CD4-positive, alpha-beta memory T cell (primary cell): ENCODE measurements around the gene ALG3. TPM values are rescaled to one million over a fixed set of nuclear protein-coding genes. Genes with fewer than 3 reads are reported as not detected.

Source experiments
- CTCF ChIA-PET: fragments of 350-600 bp; sonication (Branson Sonifier 250); formaldehyde crosslinking; loops from one replicate; lab custom pipeline; 2021; ENCODE audit warnings: inconsistent platforms; ENCODE audit not compliant: partially characterized antibody; lab: Charles Lee
- POLR2A ChIA-PET: fragments of 350-600 bp; sonication (Branson Sonifier 250); formaldehyde crosslinking; loops from one replicate; lab custom pipeline; 2021; ENCODE audit not compliant: partially characterized antibody; lab: Charles Lee
- DNase-seq, 5 donors: peaks; one replicate each; pipeline versions ENCODE4 v3.0.0 to v3.0.0-alpha.2; 2020 to 2022; ENCODE audit warnings: mixed read lengths in 1 of 5
- H3K27ac ChIP-seq: one replicate; pipeline ENCODE4 v1.7.0; 2013; ENCODE audit warnings: low read depth, low read length
- H3K27me3 ChIP-seq: 2 replicates; pipeline ENCODE4 v1.7.0; 2013; ENCODE audit warnings: mild to moderate bottlenecking, low read length, moderate library complexity; ENCODE audit not compliant: insufficient read depth
- H3K36me3 ChIP-seq: 2 replicates; pipeline ENCODE4 v1.7.0; 2013; ENCODE audit warnings: mild to moderate bottlenecking, low read length, moderate library complexity; ENCODE audit not compliant: insufficient read depth
- H3K4me1 ChIP-seq: 2 replicates; pipeline ENCODE4 v1.7.0; 2013; ENCODE audit warnings: mild to moderate bottlenecking, low read length, moderate library complexity; ENCODE audit not compliant: insufficient read depth
- H3K4me3 ChIP-seq, 2 donors: one replicate each; pipeline ENCODE4 v1.7.0; 2013; ENCODE audit warnings: low read length in 2 of 2, mild to moderate bottlenecking in 1 of 2
- H3K9me3 ChIP-seq, 2 donors: one replicate each; pipeline ENCODE4 v1.7.0; 2013; ENCODE audit warnings: low read length in 2 of 2, control low read depth in 1 of 2; ENCODE audit not compliant: control insufficient read depth in 1 of 2
- H3K27ac Mint-ChIP-seq, 7 donors: one replicate each; pipeline ENCODE4 v1.8.0; 2020 to 2021; ENCODE audit warnings: mixed read lengths in 7 of 7, mild to moderate bottlenecking in 6 of 7, inconsistent platforms in 3 of 7, moderate library complexity in 3 of 7
- H3K27me3 Mint-ChIP-seq, 2 donors: one replicate each; pipeline ENCODE4 v1.8.0; 2020 to 2021; ENCODE audit warnings: mixed read lengths in 2 of 2
- H3K36me3 Mint-ChIP-seq, 2 donors: one replicate each; pipeline ENCODE4 v1.8.0; 2020 to 2021; ENCODE audit warnings: mixed read lengths in 2 of 2, inconsistent platforms in 1 of 2, mild to moderate bottlenecking in 1 of 2
- H3K4me1 Mint-ChIP-seq, 4 donors: one replicate each; pipeline ENCODE4 v1.8.0; 2020 to 2021; ENCODE audit warnings: mixed read lengths in 4 of 4, mild to moderate bottlenecking in 1 of 4
- H3K4me3 Mint-ChIP-seq, 8 donors: one replicate each; pipeline ENCODE4 v1.8.0; 2020 to 2021; ENCODE audit warnings: mixed read lengths in 8 of 8, mild to moderate bottlenecking in 7 of 8, moderate library complexity in 6 of 8, inconsistent platforms in 3 of 8
- H3K9me3 Mint-ChIP-seq, 8 donors: one replicate each; pipeline ENCODE4 v1.8.0; 2020 to 2021; ENCODE audit warnings: mixed read lengths in 8 of 8, mild to moderate bottlenecking in 5 of 8, inconsistent platforms in 3 of 8, moderate library complexity in 1 of 8
- intact Hi-C: fragments of 100-400 bp; cut with micrococcal nuclease; formaldehyde crosslinking; loops from one replicate; pipeline ENCODE4 v1.15.1; 2023
- microRNA-seq: library from miRNA; unstranded; fragments of <30 nt; microRNA quantifications from one replicate; pipeline ENCODE4 v1.2.0, GENCODE V29; 2021; ENCODE audit warnings: borderline replicate concordance, borderline number of aligned reads, borderline microRNAs expressed, mixed read lengths
- polyA plus RNA-seq, 2 donors: library from polyadenylated mRNA; unstranded; fragments of 300-500 nt; fragmentation: Illumina TruSeq; gene quantifications; one replicate each; pipeline ENCODE4 v1.2.3, GENCODE V29; 2021
- total RNA-seq, 2 experiments: library from RNA; stranded (reverse); gene quantifications; one replicate each; pipeline ENCODE4 v1.2.3, GENCODE V29; 2021

The ALG3 gene
- total and polyA plus RNA-seq, 4 experiments from 2014 or later = 37.5 to 67.8 (median 48.5) TPM

GRCh38 chr3:184200825-184201224 is 47.9 kb downstream of the ALG3 start:
- intact Hi-C loops = no loop called here

GRCh38 chr3:184198509-184198908 is 50.3 kb downstream of the ALG3 start:
- H3K36me3 Mint-ChIP-seq = peaks cover 22 to 25% of the 10 kb centered on the region in 2 donors
- no peak overlapping the region for H3K27ac Mint-ChIP-seq
- Histone ChIP-seq H3K9me3 (no peaks in the 10 kb centered on the region), H3K27me3 (no peaks in the 10 kb centered on the region), H3K36me3 (peaks cover 13% of the 10 kb centered on the region), H3K4me1 (no peaks in the 10 kb centered on the region), H3K27ac (no peak overlapping the region), H3K4me3 (no peak overlapping the region)
- no peak overlapping the region for H3K4me3 Mint-ChIP-seq
- ChIA-PET CTCF (interaction anchor here (2.3 kb wide), 1 partner anchor 29 kb away, joined by 7 read pairs; no protein-coding TSS in a partner anchor), POLR2A (no interaction called here)
- H3K27me3 Mint-ChIP-seq = peaks cover 0 to 1% of the 10 kb centered on the region in 2 donors
- H3K4me1 Mint-ChIP-seq = no peaks in the 10 kb centered on the region
- H3K9me3 Mint-ChIP-seq = no peaks in the 10 kb centered on the region
- DNase-seq = no peak
- intact Hi-C loops = no loop called here

More at GRCh38 chr3:184200825-184201224, 47.9 kb downstream of the ALG3 start:
- no peak overlapping the region for H3K27ac ChIP-seq
- CTCF ChIA-PET = interaction anchor here (2.3 kb wide), 1 partner anchor 26 kb away, joined by 7 read pairs; no protein-coding TSS in a partner anchor
- H3K4me3 Mint-ChIP-seq = no peak overlapping the region
- H3K27me3 ChIP-seq = no peaks in the 10 kb centered on the region
- H3K9me3 Mint-ChIP-seq = no peaks in the 10 kb centered on the region
- H3K4me1 ChIP-seq = no peaks in the 10 kb centered on the region
- peaks cover 6% of the 10 kb centered on the region in 2 donors for H3K27me3 Mint-ChIP-seq
- no peak overlapping the region for H3K4me3 ChIP-seq
- POLR2A ChIA-PET = no interaction called here
- peaks cover 2 to 3% of the 10 kb centered on the region in 2 donors for H3K36me3 Mint-ChIP-seq
- no peaks in the 10 kb centered on the region for H3K4me1 Mint-ChIP-seq
- DNase-seq = no peak
- H3K36me3 ChIP-seq = no peaks in the 10 kb centered on the region
- H3K27ac Mint-ChIP-seq = no peak overlapping the region
- no peaks in the 10 kb centered on the region for H3K9me3 ChIP-seq

GRCh38 chr3:184196536-184196935 is 52.2 kb downstream of the ALG3 start:
- CTCF ChIA-PET = interaction anchor here (1.0 to 3.0 kb wide), 2 partner anchors 27 to 31 kb away, joined by 3 to 10 read pairs; no protein-coding TSS in a partner anchor
- intact Hi-C loops = no loop called here
- no peak for DNase-seq
- Mint-ChIP-seq H3K4me3 (no peak overlapping the region), H3K9me3 (no peaks in the 10 kb centered on the region), H3K4me1 (no peaks in the 10 kb centered on the region), H3K27me3 (no peaks in the 10 kb centered on the region), H3K36me3 (peaks cover 30 to 44% of the 10 kb centered on the region in 2 donors), H3K27ac (no peak overlapping the region)
- peaks cover 32% of the 10 kb centered on the region for H3K36me3 ChIP-seq
- no peaks in the 10 kb centered on the region for H3K4me1 ChIP-seq
- no peaks in the 10 kb centered on the region for H3K27me3 ChIP-seq
- POLR2A ChIA-PET = no interaction called here
- no peak overlapping the region for H3K4me3 ChIP-seq
- no peak overlapping the region for H3K27ac ChIP-seq
- H3K9me3 ChIP-seq = no peaks in the 10 kb centered on the region

- peaks cover 54% of the 10 kb centered on the region for H3K36me3 ChIP-seq
- H3K4me3 ChIP-seq = no peak overlapping the region
- Mint-ChIP-seq H3K36me3 (peaks cover 35 to 68% of the 10 kb centered on the region in 2 donors), H3K27ac (peak overlapping the region in 2 of 7 donors; percentile 13 to 72), H3K27me3 (no peaks in the 10 kb centered on the region), H3K9me3 (no peaks in the 10 kb centered on the region), H3K4me1 (peaks cover 1 to 6% (median 2%) of the 10 kb centered on the region in 4 donors), H3K4me3 (no peak overlapping the region)
- POLR2A ChIA-PET = no interaction called here
- intact Hi-C loops = no loop called here
- H3K27me3 ChIP-seq = no peaks in the 10 kb centered on the region
- H3K4me1 ChIP-seq = no peaks in the 10 kb centered on the region
- H3K9me3 ChIP-seq = no peaks in the 10 kb centered on the region
- no peak for DNase-seq
- no peak overlapping the region for H3K27ac ChIP-seq
- CTCF ChIA-PET = interaction anchor here (3.0 kb wide), 1 partner anchor 34 kb away, joined by 10 read pairs; no protein-coding TSS in a partner anchor
Observed at GRCh38 chr3:184193991-184194539, 54.7 kb downstream of the ALG3 start.

GRCh38 chr3:184192889-184193288 is 55.9 kb downstream of the ALG3 start:
- Histone ChIP-seq H3K36me3 (peaks cover 66% of the 10 kb centered on the region), H3K27me3 (no peaks in the 10 kb centered on the region), H3K27ac (no peak overlapping the region), H3K4me1 (peaks cover 5% of the 10 kb centered on the region), H3K9me3 (no peaks in the 10 kb centered on the region), H3K4me3 (no peak overlapping the region)
- ChIA-PET CTCF (no interaction called here), POLR2A (no interaction called here)
- peaks cover 5 to 16% (median 11%) of the 10 kb centered on the region in 4 donors for H3K4me1 Mint-ChIP-seq
- intact Hi-C loops = no loop called here
- peak overlapping the region in 1 of 8 donors; percentile 55 for H3K4me3 Mint-ChIP-seq
- H3K9me3 Mint-ChIP-seq = no peaks in the 10 kb centered on the region
- no peak overlapping the region for H3K27ac Mint-ChIP-seq
- no peak for DNase-seq
- peaks cover 36 to 78% of the 10 kb centered on the region in 2 donors for H3K36me3 Mint-ChIP-seq
- H3K27me3 Mint-ChIP-seq = no peaks in the 10 kb centered on the region

Small RNA genes within 50 kb of the gene (microRNA-seq; reads per million reads assigned to microRNA genes)
- not detected for gene MIR1224

Other genes with a start within 250 kb of the ALG3 start
- 10 to 100 TPM; 42.3 to 42.6 TPM for gene ABCC5, start 231.1 kb downstream of the ALG3 start, total RNA-seq
- 10 to 100 TPM in 1 of 2 donors, 1 to 10 TPM in 1; 9.1 to 12.3 TPM for gene ABCC5, start 231.1 kb downstream of the ALG3 start, polyA plus RNA-seq
- not detected for gene HTR3D, start 217.2 kb downstream of the ALG3 start, total RNA-seq
- not detected for gene HTR3D, start 217.2 kb downstream of the ALG3 start, polyA plus RNA-seq
- gene HTR3C, start 195.9 kb downstream of the ALG3 start, total RNA-seq = not detected
- gene HTR3C, start 195.9 kb downstream of the ALG3 start, polyA plus RNA-seq = not detected
- gene HTR3E, start 151.9 kb downstream of the ALG3 start, total RNA-seq = not detected
- gene HTR3E, start 151.9 kb downstream of the ALG3 start, polyA plus RNA-seq = not detected
- gene EIF2B5, start 113.6 kb downstream of the ALG3 start, total RNA-seq = 10 to 100 TPM; 82.3 to 87.6 TPM
- gene EIF2B5, start 113.6 kb downstream of the ALG3 start, polyA plus RNA-seq = 10 to 100 TPM; 59.6 to 69.4 TPM
- gene DVL3, start 93.6 kb downstream of the ALG3 start, total RNA-seq = 10 to 100 TPM; 43.3 to 46.4 TPM
- 10 to 100 TPM in 1 of 2 donors, 1 to 10 TPM in 1; 3.0 to 14.1 TPM for gene DVL3, start 93.6 kb downstream of the ALG3 start, polyA plus RNA-seq
- gene AP2M1, start 74.1 kb downstream of the ALG3 start, total RNA-seq = 100 to 1,000 TPM; 206 to 208 TPM
- gene AP2M1, start 74.1 kb downstream of the ALG3 start, polyA plus RNA-seq = 100 to 1,000 TPM; 254 to 312 TPM
- 100 to 1,000 TPM; 122 to 124 TPM for gene ABCF3, start 62.8 kb downstream of the ALG3 start, total RNA-seq
- gene ABCF3, start 62.8 kb downstream of the ALG3 start, polyA plus RNA-seq = 10 to 100 TPM; 32.0 to 55.1 TPM
- gene VWA5B2, start 19.4 kb downstream of the ALG3 start, total RNA-seq = not detected
- under 1 TPM in 1 of 2 donors, not detected in 1; 0.38 TPM for gene VWA5B2, start 19.4 kb downstream of the ALG3 start, polyA plus RNA-seq
- 1 to 10 TPM; 1.7 to 2.1 TPM for gene EEF1AKMT4, start 710 bp upstream of the ALG3 start, total RNA-seq
- gene EEF1AKMT4, start 710 bp upstream of the ALG3 start, polyA plus RNA-seq = 1 to 10 TPM; 3.8 to 4.6 TPM
- gene CAMK2N2, start 12.6 kb upstream of the ALG3 start, total RNA-seq = under 1 TPM in 1 of 2 experiments, not detected in 1; 0.25 TPM
- gene CAMK2N2, start 12.6 kb upstream of the ALG3 start, polyA plus RNA-seq = not detected
- not detected for gene ECE2, start 27.1 kb upstream of the ALG3 start, total RNA-seq
- gene ECE2, start 27.1 kb upstream of the ALG3 start, polyA plus RNA-seq = not detected
- gene PSMD2, start 50.3 kb upstream of the ALG3 start, total RNA-seq = 100 to 1,000 TPM; 148 to 154 TPM
- 100 to 1,000 TPM; 195 to 298 TPM for gene PSMD2, start 50.3 kb upstream of the ALG3 start, polyA plus RNA-seq
- 100 to 1,000 TPM; 236 to 246 TPM for gene EIF4G1, start 65.6 kb upstream of the ALG3 start, total RNA-seq
- 10 to 100 TPM in 1 of 2 donors, 1 to 10 TPM in 1; 3.6 to 51.1 TPM for gene EIF4G1, start 65.6 kb upstream of the ALG3 start, polyA plus RNA-seq
- gene FAM131A, start 88.6 kb upstream of the ALG3 start, total RNA-seq = 1 to 10 TPM; 9.0 to 10.0 TPM
- 1 to 10 TPM; 1.1 to 1.6 TPM for gene FAM131A, start 88.6 kb upstream of the ALG3 start, polyA plus RNA-seq
- 1 to 10 TPM; 3.8 to 5.4 TPM for gene CLCN2, start 112.6 kb upstream of the ALG3 start, total RNA-seq
- under 1 TPM; 0.24 to 0.29 TPM for gene CLCN2, start 112.6 kb upstream of the ALG3 start, polyA plus RNA-seq
- gene POLR2H, start 112.7 kb upstream of the ALG3 start, total RNA-seq = 10 to 100 TPM; 61.3 to 66.1 TPM
- gene POLR2H, start 112.7 kb upstream of the ALG3 start, polyA plus RNA-seq = 10 to 100 TPM; 56.6 to 58.8 TPM
- gene THPO, start 129.2 kb upstream of the ALG3 start, total RNA-seq = not detected
- not detected for gene THPO, start 129.2 kb upstream of the ALG3 start, polyA plus RNA-seq
- not detected for gene CHRD, start 131.1 kb upstream of the ALG3 start, total RNA-seq
- gene CHRD, start 131.1 kb upstream of the ALG3 start, polyA plus RNA-seq = not detected